CD4-positive, alpha-beta T cell treated with Interleukin-12 subunit alpha and Interleukin-12 subunit beta, for 1 hour (primary cell): Measurements from ENCODE around the gene SMIM44.

ENCODE experiments used
- DNase-seq: peaks from one replicate; pipeline ENCODE4 v3.0.0-alpha.2; 2020

Gene SMIM44

GRCh38 chr19:3433805-3434540 is 49.3 kb downstream of the SMIM44 start:
- no peak for DNase-seq

DNA sequence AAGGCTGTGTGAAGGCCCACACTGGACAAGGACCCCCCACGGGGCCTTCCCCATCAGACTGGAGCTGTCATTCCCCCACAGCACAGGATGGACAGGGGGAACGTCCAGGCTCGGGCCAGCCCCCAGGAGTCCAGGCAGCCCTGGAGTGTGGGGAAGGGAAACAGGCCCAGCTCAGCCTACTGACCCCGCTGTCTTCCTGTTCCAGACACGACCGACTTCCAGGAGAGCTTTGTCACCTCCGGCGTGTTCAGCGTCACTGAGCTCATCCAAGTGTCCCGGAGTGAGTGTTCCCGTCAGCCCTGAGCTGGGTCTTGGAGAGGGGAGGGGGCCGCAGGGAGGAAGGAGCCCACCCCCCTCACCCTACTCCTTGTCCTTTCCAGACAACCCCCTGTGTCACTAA is 49.9 kb downstream of the SMIM44 start:
- DNase-seq = no peak
